ENCODE measurements around the gene PCDHGB2. TPM values are rescaled to one million over a fixed set of nuclear protein-coding genes. Genes with fewer than 3 reads are reported as not detected.
"Not testable (repeated sequence)": the region's sequence is repeated elsewhere in the genome, so short reads cannot be mapped to it uniquely, and the experiment has no call there.

The PCDHGB2 gene
- total and polyA plus RNA-seq, 7 donors = 0.10 to 2.4 (median 1.2) TPM

DNA sequence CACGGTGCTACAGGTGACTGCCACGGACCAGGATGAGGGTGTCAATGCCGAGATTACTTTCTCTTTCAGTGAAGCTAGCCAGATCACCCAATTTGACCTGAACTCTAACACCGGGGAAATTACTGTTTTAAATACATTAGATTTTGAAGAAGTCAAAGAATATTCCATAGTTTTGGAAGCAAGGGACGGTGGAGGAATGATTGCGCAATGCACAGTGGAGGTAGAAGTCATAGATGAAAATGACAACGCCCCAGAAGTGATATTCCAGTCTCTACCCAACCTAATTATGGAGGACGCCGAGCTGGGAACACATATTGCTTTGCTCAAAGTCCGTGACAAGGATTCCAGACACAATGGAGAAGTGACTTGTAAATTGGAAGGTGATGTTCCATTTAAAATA is 28.9 kb downstream of the PCDHGB2 start:
- intact Hi-C loops (cut with DNase I) = no loop called here
- Histone ChIP-seq H3K4me1 (no peaks in the 10 kb centered on the region), H3K36me3 (ENCODE audit: insufficient read depth in 1 of 2, low read depth in 1 of 2) (no peaks in the 10 kb centered on the region), H3K4me3 (peak overlapping the region; percentile 31), H3K9me3 (no peaks in the 10 kb centered on the region), H3K27me3 (ENCODE audit: insufficient read depth in 3 of 3, low read length in 2 of 3) (peaks cover 0 to 38% (median 13%) of the 10 kb centered on the region in 3 donors), H3K27ac (no peak overlapping the region)
- ATAC-seq (no peak), DNase-seq (no peak)
- 46 to 57% (median 52%) methylated on average over 10 of the region's 10 CpGs for WGBS, 3 donors
- TF ChIP-seq, protein P1, sequence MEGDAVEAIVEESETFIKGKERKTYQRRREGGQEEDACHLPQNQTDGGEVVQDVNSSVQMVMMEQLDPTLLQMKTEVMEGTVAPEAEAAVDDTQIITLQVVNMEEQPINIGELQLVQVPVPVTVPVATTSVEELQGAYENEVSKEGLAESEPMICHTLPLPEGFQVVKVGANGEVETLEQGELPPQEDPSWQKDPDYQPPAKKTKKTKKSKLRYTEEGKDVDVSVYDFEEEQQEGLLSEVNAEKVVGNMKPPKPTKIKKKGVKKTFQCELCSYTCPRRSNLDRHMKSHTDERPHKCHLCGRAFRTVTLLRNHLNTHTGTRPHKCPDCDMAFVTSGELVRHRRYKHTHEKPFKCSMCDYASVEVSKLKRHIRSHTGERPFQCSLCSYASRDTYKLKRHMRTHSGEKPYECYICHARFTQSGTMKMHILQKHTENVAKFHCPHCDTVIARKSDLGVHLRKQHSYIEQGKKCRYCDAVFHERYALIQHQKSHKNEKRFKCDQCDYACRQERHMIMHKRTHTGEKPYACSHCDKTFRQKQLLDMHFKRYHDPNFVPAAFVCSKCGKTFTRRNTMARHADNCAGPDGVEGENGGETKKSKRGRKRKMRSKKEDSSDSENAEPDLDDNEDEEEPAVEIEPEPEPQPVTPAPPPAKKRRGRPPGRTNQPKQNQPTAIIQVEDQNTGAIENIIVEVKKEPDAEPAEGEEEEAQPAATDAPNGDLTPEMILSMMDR (IDR thresholded peaks at IDR 0.05) = no peak

DNA sequence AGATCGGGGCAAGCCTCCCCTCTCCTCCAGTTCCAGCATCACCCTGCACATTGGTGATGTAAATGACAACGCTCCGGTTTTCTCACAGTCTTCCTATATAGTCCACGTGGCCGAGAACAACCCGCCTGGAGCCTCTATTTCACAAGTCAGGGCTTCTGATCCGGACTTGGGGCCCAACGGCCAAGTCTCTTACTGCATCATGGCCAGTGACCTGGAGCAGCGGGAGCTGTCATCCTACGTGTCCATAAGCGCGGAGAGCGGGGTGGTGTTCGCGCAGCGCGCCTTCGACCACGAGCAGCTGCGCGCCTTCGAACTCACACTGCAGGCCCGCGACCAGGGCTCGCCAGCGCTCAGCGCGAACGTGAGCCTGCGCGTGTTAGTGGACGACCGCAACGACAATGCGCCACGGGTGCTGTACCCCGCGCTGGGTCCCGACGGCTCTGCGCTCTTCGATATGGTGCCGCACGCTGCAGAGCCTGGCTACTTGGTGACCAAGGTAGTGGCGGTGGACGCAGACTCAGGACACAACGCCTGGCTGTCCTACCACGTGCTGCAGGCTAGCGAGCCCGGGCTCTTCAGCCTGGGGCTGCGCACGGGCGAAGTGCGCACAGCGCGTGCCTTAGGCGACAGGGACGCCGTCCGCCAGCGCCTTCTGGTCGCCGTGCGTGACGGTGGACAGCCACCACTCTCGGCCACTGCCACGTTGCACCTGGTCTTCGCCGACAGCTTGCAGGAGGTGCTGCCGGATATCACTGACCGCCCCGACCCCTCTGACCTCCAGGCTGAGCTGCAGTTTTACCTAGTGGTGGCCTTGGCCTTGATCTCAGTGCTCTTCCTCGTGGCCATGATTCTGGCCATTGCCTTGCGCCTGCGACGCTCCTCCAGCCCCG is 29.6 kb downstream of the PCDHGB2 start:
- no peaks in the 10 kb centered on the region for H3K9me3 ChIP-seq
- no peaks in the 10 kb centered on the region for H3K4me1 ChIP-seq
- no peak overlapping the region for H3K4me3 ChIP-seq
- TF ChIP-seq, protein P1 (IDR thresholded peaks at IDR 0.05) = no peak
- WGBS, 3 donors = 43 to 44% (median 43%) methylated on average over 77 of the region's 77 CpGs
- no peak for ATAC-seq
- intact Hi-C loops (cut with DNase I) = loop anchor here in 1 of 2 donors (2.0 kb wide), 1 partner anchor 21 kb away; no protein-coding TSS in a partner anchor
- H3K27me3 ChIP-seq (ENCODE audit: insufficient read depth in 3 of 3, low read length in 2 of 3) = peaks cover 0 to 37% (median 13%) of the 10 kb centered on the region in 3 donors
- no peaks in the 10 kb centered on the region for H3K36me3 ChIP-seq (ENCODE audit: insufficient read depth in 1 of 2, low read depth in 1 of 2)
- H3K27ac ChIP-seq = no peak overlapping the region
- no peak for DNase-seq

DNA sequence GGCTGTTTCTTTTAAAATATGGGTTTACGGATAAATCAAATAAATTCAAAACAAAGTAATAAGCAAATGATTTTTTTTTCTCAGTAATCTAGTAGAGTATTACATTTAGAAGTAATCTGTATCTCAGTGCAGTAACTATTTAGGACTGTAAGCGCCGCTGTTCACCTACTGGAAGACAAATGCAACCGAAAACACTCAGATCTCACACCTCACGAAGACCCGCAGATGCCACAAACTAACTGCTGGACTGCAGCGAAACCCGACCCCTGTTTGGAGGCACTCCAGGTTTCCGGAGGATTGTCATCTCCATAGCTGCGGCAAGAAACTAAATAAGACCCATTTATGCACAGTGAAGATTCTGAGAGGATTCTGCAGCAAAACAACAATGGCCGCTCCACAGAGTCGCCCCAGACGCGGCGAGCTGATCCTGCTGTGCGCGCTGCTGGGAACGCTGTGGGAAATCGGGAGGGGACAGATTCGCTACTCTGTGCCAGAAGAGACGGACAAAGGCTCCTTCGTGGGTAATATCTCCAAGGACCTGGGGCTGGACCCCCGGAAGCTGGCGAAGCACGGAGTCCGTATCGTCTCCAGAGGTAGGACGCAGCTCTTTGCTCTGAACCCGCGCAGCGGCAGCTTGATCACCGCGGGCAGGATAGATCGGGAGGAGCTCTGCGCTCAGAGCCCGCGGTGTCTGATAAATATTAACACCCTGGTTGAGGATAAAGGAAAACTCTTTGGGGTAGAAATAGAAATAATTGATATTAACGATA is 32.8 kb downstream of the PCDHGB2 start, which contains the start of gene PCDHGA8:
Gene PCDHGA8 (plus strand): TSS at position 205 of the 770 bp plus-strand sequence. CDS start 181 bp downstream, at position 386.
- no peaks in the 10 kb centered on the region for H3K4me1 ChIP-seq
- no peak within 1 kb of the TSS for H3K27ac ChIP-seq
- TF ChIP-seq, protein P1 (IDR thresholded peaks at IDR 0.05) = peak; percentile 35
- ATAC-seq (peak in 3 of 4 donors; percentile 28 to 48 (median 30)), DNase-seq (no peak)
- no peaks in the 10 kb centered on the region for H3K36me3 ChIP-seq (ENCODE audit: insufficient read depth in 1 of 2, low read depth in 1 of 2)
- H3K27me3 ChIP-seq (ENCODE audit: insufficient read depth in 3 of 3, low read length in 2 of 3) = peaks cover 0 to 37% (median 15%) of the 10 kb centered on the region in 3 donors
- WGBS, 3 donors = 33 to 37% (median 33%) methylated on average over 38 of the region's 38 CpGs
- intact Hi-C loops (cut with DNase I) = no loop called here
- no peak within 1 kb of the TSS for H3K4me3 ChIP-seq
- no peaks in the 10 kb centered on the region for H3K9me3 ChIP-seq

DNA sequence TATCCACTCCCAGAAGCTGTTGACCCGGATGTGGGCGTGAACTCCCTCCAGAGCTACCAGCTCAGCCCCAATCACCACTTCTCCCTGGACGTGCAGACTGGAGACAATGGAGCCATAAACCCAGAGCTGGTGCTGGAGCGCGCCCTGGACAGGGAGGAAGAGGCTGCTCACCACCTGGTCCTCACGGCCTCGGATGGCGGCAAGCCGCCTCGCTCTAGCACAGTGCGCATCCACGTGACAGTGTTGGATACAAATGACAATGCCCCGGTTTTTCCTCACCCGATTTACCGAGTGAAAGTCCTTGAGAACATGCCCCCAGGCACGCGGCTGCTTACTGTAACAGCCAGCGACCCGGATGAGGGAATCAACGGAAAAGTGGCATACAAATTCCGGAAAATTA is 33.5 kb downstream of the PCDHGB2 start:
- intact Hi-C loops (cut with DNase I) = no loop called here
- DNase-seq (no peak), ATAC-seq (no peak)
- TF ChIP-seq, protein P1 (IDR thresholded peaks at IDR 0.05) = no peak
- no peaks in the 10 kb centered on the region for H3K9me3 ChIP-seq
- peaks cover 0 to 36% (median 15%) of the 10 kb centered on the region in 3 donors for H3K27me3 ChIP-seq (ENCODE audit: insufficient read depth in 3 of 3, low read length in 2 of 3)
- H3K4me3 ChIP-seq = no peak overlapping the region
- no peak overlapping the region for H3K27ac ChIP-seq
- no peaks in the 10 kb centered on the region for H3K36me3 ChIP-seq (ENCODE audit: insufficient read depth in 1 of 2, low read depth in 1 of 2)
- no peaks in the 10 kb centered on the region for H3K4me1 ChIP-seq
- WGBS, 3 donors = 40 to 51% (median 41%) methylated on average over 21 of the region's 21 CpGs

DNA sequence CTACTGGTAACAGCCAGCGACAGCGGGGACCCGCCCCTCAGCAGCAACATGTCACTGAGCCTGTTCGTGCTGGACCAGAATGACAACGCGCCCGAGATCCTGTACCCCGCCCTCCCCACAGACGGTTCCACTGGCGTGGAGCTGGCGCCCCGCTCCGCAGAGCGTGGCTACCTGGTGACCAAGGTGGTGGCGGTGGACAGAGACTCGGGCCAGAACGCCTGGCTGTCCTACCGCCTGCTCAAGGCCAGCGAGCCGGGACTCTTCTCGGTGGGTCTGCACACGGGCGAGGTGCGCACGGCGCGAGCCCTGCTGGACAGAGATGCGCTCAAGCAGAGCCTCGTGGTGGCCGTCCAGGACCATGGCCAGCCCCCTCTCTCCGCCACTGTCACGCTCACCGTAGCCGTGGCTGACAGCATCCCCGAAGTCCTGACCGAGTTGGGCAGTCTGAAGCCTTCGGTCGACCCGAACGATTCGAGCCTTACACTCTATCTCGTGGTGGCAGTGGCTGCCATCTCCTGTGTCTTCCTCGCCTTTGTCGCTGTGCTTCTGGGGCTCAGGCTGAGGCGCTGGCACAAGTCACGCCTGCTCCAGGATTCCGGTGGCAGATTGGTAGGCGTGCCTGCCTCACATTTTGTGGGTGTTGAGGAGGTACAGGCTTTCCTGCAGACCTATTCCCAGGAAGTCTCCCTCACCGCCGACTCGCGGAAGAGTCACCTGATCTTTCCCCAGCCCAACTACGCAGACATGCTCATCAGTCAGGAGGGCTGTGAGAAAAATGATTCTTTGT is 34.8 kb downstream of the PCDHGB2 start:
- H3K4me3 ChIP-seq; ATAC-seq; H3K36me3 ChIP-seq (ENCODE audit: insufficient read depth in 1 of 2, low read depth in 1 of 2); H3K4me1 ChIP-seq; H3K9me3 ChIP-seq; DNase-seq; H3K27ac ChIP-seq; intact Hi-C loops (cut with DNase I): not testable (repeated sequence)
- peaks cover 0 to 35% (median 14%) of the 10 kb centered on the region in 3 donors for H3K27me3 ChIP-seq (ENCODE audit: insufficient read depth in 3 of 3, low read length in 2 of 3)
- 40 to 55% (median 41%) methylated on average over 33 to 42 of the region's 53 CpGs for WGBS, 3 donors

Data from psoas muscle (tissue), 8 donors.